Skeletal muscle tissue (tissue), 4 donors: ENCODE measurements around the gene CCL7. TPM values are rescaled to one million over a fixed set of nuclear protein-coding genes. Genes with fewer than 3 reads are reported as not detected.

Source experiments
- H3K27ac ChIP-seq: one replicate; pipeline ENCODE4 v1.7.0; 2013; ENCODE audit warnings: mild to moderate bottlenecking, low read depth, low read length, inconsistent platforms
- H3K27me3 ChIP-seq, 3 donors: one replicate each; pipeline ENCODE4 v1.7.0; 2013; ENCODE audit warnings: low read length in 3 of 3; ENCODE audit not compliant: control insufficient read depth in 3 of 3, insufficient read depth in 3 of 3
- H3K36me3 ChIP-seq, 3 donors: one replicate each; pipeline ENCODE4 v1.7.0; 2013; ENCODE audit warnings: low read length in 3 of 3; ENCODE audit not compliant: control insufficient read depth in 3 of 3, insufficient read depth in 3 of 3
- H3K4me1 ChIP-seq, 3 donors: one replicate each; pipeline ENCODE4 v1.7.0; 2013; ENCODE audit warnings: low read length in 3 of 3, mild to moderate bottlenecking in 3 of 3; ENCODE audit not compliant: control insufficient read depth in 3 of 3, insufficient read depth in 3 of 3
- H3K4me3 ChIP-seq, 3 donors: one replicate each; pipeline ENCODE4 v1.7.0; 2013; ENCODE audit warnings: low read length in 3 of 3
- H3K9ac ChIP-seq, 3 donors: one replicate each; pipeline ENCODE4 v1.7.0; 2013; ENCODE audit warnings: low read length in 3 of 3, mild to moderate bottlenecking in 3 of 3, moderate library complexity in 2 of 3, low read depth in 1 of 3
- H3K9me3 ChIP-seq, 3 donors: one replicate each; pipeline ENCODE4 v1.7.0; 2013; ENCODE audit warnings: low read length in 3 of 3; ENCODE audit not compliant: control insufficient read depth in 3 of 3
- total RNA-seq: library from RNA; depleted of rRNA; stranded (reverse); fragments of >200 nt; gene quantifications from one replicate; pipeline ENCODE4 v1.2.3, GENCODE V29; 2014
- donor health status: Osteomylitis.

Gene CCL7
- total RNA-seq, 1 donor from 2014 or later, result not detected

DNA sequence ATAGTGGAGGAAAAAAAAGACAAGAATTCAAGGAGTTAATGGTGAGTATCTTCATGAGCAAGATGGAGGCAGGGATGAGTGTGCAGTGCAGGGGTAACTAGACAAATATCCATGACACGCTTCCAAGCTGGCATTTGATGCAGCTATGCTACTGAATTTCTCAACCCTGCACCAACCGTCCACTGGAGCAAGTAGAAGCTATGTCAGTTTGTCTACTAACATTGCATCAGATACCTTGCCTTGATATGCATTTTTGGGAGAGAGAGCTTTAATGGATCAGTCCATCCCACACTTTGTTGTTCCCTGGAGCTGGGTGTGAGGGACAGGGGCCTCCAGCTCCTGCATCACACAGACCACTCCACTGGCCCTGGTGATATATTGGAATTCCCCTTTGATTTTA, 32.0 kb downstream of the CCL7 start:
- H3K9ac ChIP-seq, result no peak overlapping the region
- peaks cover 3 to 16% (median 15%) of the 10 kb centered on the region in 3 donors for H3K4me1 ChIP-seq
- H3K36me3 ChIP-seq, result no peaks in the 10 kb centered on the region
- H3K27me3 ChIP-seq, result no peaks in the 10 kb centered on the region
- no peak overlapping the region for H3K27ac ChIP-seq
- H3K9me3 ChIP-seq, result no peaks in the 10 kb centered on the region
- H3K4me3 ChIP-seq, result no peak overlapping the region

DNA sequence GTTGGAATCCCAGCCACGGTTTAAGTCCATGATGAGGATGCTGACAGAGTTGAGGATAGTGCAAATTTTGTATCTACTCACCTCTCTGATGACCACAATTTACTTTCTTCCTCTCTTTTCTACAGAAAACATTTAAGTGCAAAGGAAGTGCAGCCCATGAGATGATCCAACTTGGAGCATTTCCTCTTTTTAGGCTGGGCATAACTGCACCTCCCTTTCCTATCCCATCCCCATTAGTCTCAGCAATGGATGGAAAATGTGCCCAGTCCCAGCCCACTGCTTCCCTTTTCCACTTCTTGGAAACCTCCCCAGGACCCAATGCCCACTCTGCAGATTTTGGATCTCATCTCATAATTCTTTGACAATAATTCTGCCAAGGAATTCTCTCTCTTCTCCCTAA, 32.6 kb downstream of the CCL7 start:
- Histone ChIP-seq H3K4me1 (peaks cover 4 to 22% (median 20%) of the 10 kb centered on the region in 3 donors), H3K4me3 (no peak overlapping the region)

DNA sequence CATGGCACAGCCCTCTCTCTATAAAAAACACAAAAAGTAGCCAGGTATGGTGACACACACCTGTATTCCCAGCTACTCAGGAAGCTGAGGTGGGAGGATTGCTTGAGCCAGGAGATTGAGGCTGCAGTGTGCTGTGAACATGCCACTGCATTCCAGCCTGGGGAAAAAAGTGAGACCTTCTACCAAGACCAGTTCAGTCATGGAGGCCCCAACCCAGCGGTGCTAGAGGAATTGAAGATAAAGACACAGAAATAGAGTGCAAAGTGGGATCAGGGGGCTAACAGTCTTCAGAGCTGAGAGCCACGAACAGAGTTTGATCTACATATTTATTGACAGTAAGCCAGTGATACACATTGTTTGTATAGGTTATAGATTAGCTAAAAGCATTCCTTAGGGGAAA, 33.6 kb downstream of the CCL7 start:
- Histone ChIP-seq H3K4me1 (peaks cover 9 to 24% (median 21%) of the 10 kb centered on the region in 3 donors), H3K27ac (no peak overlapping the region)

More for the DNA sequence above, 32.6 kb downstream of the CCL7 start:
- H3K9ac ChIP-seq, result no peak overlapping the region
- H3K36me3 ChIP-seq, result no peaks in the 10 kb centered on the region
- no peaks in the 10 kb centered on the region for H3K9me3 ChIP-seq
- H3K27ac ChIP-seq, result no peak overlapping the region
- no peaks in the 10 kb centered on the region for H3K27me3 ChIP-seq

DNA sequence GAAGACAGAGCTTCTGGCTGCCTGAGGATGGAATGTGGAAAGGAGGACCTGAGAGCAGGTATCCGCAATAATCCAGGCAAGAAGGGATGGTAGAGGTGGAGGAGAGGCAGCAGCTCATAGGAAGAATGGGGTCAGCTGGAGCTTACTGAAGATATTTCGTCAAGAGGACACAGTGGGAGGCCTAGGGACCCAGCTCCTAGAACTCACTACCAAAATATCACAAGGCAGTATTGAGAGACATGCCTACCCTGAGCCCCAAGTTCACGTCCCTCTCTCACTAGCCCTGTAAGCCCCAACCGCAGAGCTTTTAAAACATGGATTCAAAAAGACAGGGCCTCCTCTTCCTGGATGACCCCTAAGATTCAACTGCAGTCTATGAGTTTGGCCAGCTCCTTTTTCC, 35.0 kb downstream of the CCL7 start:
- H3K4me3 ChIP-seq, result no peak overlapping the region
- no peaks in the 10 kb centered on the region for H3K9me3 ChIP-seq
- no peaks in the 10 kb centered on the region for H3K27me3 ChIP-seq
- no peaks in the 10 kb centered on the region for H3K36me3 ChIP-seq
- H3K4me1 ChIP-seq, result peaks cover 9 to 24% (median 21%) of the 10 kb centered on the region in 3 donors
- no peak overlapping the region for H3K27ac ChIP-seq
- H3K9ac ChIP-seq, result no peak overlapping the region

More for the DNA sequence above, 33.6 kb downstream of the CCL7 start:
- H3K27me3 ChIP-seq, result no peaks in the 10 kb centered on the region
- no peaks in the 10 kb centered on the region for H3K36me3 ChIP-seq
- H3K4me3 ChIP-seq, result no peak overlapping the region
- no peak overlapping the region for H3K9ac ChIP-seq
- no peaks in the 10 kb centered on the region for H3K9me3 ChIP-seq

DNA sequence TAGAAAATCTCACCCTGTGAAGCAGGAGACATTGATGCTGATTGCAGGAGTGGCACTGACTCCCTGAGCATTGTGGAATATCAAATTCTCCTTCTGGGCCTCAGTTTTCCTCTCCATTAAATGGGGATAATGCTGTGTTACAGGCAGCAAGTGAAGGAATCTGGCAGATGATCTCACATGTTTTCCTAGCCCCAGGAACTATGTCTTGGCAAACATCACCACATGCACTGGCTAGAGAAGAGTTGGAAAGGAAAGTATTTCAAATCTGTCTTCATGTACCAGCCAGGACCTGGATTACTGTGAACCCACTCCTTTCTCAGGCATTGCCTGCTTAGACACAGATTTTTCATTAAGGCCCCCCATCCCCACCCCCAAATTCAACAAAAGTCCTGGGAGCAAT, 35.6 kb downstream of the CCL7 start:
- no peaks in the 10 kb centered on the region for H3K36me3 ChIP-seq
- H3K4me3 ChIP-seq, result no peak overlapping the region
- H3K9me3 ChIP-seq, result no peaks in the 10 kb centered on the region
- H3K4me1 ChIP-seq, result peaks cover 9 to 24% (median 21%) of the 10 kb centered on the region in 3 donors
- no peak overlapping the region for H3K9ac ChIP-seq
- no peak overlapping the region for H3K27ac ChIP-seq
- H3K27me3 ChIP-seq, result no peaks in the 10 kb centered on the region

DNA sequence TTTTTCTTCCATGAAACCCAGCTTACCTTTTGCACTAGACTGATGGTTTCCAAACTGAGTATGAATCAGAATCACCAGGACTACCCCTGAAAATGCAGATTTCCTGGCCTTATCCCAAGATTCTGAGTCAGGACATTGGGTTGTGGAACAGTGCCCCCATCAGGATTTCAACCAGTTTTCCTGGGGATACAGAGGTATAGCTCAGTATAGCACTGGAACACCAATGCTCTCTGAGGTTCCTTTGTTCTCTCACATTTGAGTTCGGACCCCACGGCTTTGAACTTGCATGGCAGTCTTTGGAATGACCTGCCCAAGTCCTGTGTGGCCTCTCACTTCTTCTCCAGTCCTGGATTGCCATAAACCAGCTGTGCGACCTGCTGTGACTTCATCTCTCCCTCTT, 36.4 kb downstream of the CCL7 start:
- Histone ChIP-seq H3K9me3 (no peaks in the 10 kb centered on the region), H3K4me1 (peaks cover 9 to 19% (median 19%) of the 10 kb centered on the region in 3 donors), H3K36me3 (no peaks in the 10 kb centered on the region), H3K27me3 (no peaks in the 10 kb centered on the region), H3K4me3 (no peak overlapping the region), H3K27ac (peak overlapping the region; percentile 15), H3K9ac (no peak overlapping the region)

DNA sequence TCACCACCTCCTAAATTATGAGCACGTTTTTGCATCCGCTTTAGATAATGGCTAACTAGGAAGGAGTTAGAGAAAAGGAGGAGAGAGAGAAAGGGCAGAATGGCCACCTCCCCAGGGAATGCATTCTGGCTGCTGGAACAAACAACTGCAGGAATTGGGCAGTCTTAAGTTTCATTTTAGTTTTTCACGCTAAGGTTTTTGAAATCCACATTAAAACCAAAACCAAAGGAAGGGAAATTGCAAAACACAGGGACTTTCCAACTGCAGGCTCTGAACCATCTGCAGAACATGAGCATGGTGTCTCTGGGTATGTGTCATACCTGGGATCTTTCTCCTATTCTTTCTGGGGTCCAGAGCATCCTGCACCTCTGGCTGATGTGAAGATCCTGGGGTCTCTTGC, 37.1 kb downstream of the CCL7 start:
- Histone ChIP-seq H3K27me3 (no peaks in the 10 kb centered on the region), H3K9ac (no peak overlapping the region), H3K9me3 (no peaks in the 10 kb centered on the region), H3K4me1 (peaks cover 9 to 18% (median 15%) of the 10 kb centered on the region in 3 donors), H3K36me3 (no peaks in the 10 kb centered on the region), H3K4me3 (no peak overlapping the region), H3K27ac (peak overlapping the region; percentile 15)

DNA sequence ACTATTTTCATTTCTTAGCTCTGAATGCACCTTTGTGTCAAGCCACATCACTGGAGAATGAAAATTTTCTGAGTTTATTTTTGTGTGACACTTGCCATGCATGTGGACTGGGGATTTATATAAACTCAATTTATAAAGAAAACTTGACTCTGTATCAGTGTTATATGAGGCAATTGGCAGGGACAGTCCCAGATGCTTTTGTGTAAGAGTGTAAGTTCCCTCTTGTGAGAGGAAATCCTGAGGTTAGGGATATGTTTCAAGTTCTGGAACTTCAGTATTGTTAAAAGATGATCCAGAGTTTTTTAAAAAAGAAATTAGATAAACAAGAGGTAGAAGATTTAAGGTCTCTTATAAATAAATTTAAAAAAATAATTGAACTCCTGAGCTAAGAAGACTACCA, 38.4 kb downstream of the CCL7 start:
- peaks cover 11 to 18% (median 14%) of the 10 kb centered on the region in 3 donors for H3K4me1 ChIP-seq
- H3K36me3 ChIP-seq, result no peaks in the 10 kb centered on the region
- H3K4me3 ChIP-seq, result no peak overlapping the region
- no peak overlapping the region for H3K27ac ChIP-seq
- no peaks in the 10 kb centered on the region for H3K27me3 ChIP-seq
- H3K9me3 ChIP-seq, result no peaks in the 10 kb centered on the region
- no peak overlapping the region for H3K9ac ChIP-seq

DNA sequence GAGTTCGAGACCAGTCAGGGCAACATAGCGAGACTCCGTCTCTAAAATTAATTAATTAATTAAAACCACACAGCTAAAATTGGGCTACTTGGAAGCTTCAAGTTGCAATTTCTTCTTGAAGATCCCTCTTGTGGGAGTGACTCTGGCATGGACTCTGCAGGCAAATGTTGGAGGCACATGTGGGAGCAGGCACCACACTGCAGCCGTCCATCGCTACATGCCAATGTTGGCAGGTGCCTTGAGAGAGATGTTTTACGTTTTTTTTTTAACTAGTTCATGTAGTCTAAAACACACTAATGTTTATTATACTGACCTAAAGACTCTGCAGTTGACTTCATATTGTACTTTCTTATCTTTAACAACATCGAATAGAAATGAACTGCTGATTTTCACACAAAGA, 41.3 kb downstream of the CCL7 start:
- Histone ChIP-seq H3K4me1 (peaks cover 14 to 18% (median 15%) of the 10 kb centered on the region in 3 donors), H3K27ac (no peak overlapping the region)

DNA sequence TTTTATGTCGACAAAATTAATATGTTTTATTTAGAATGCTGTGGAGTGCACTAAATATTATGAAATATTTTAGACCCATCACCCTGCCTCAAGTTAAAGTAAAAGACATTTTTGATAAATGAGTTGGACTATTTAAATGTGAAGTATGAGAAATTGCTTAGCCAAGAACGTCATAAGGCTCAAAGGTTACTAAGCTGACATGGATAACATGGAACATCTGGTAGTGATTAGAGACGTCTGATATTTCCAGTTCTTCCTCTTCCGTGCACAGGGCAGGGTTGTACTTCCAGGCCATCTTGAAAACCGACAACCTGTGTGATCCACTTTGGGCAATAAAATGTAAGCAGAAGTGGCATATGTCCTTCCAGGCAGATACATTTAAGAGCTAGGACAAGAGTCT, 42.1 kb downstream of the CCL7 start:
- Histone ChIP-seq H3K36me3 (no peaks in the 10 kb centered on the region), H3K4me3 (no peak overlapping the region), H3K9me3 (no peaks in the 10 kb centered on the region), H3K27ac (peak overlapping the region; percentile 17), H3K27me3 (no peaks in the 10 kb centered on the region), H3K4me1 (peaks cover 7 to 13% (median 12%) of the 10 kb centered on the region in 3 donors), H3K9ac (no peak overlapping the region)

More for the DNA sequence above, 41.3 kb downstream of the CCL7 start:
- no peaks in the 10 kb centered on the region for H3K27me3 ChIP-seq
- no peak overlapping the region for H3K9ac ChIP-seq
- H3K4me3 ChIP-seq, result no peak overlapping the region
- no peaks in the 10 kb centered on the region for H3K36me3 ChIP-seq
- no peaks in the 10 kb centered on the region for H3K9me3 ChIP-seq
